MM.1S (cell line): Measurements from ENCODE around the gene FAM120AOS.

ENCODE experiments used
- EZH2phosphoT487 ChIP-seq: fragments of 300-600 bp; sonication (generic); IDR thresholded peaks from 2 replicates; pipeline ENCODE4 v1.6.1; 2018; ENCODE audit warnings: antibody characterized with exemption, low read length
- TF ChIP-seq, protein P1 (sequence below): fragments of 300-600 bp; sonication (generic); IDR thresholded peaks from 2 replicates; pipeline ENCODE4 v1.5.1; 2016; ENCODE audit warnings: antibody characterized with exemption, low read length, mixed read lengths

DNA sequence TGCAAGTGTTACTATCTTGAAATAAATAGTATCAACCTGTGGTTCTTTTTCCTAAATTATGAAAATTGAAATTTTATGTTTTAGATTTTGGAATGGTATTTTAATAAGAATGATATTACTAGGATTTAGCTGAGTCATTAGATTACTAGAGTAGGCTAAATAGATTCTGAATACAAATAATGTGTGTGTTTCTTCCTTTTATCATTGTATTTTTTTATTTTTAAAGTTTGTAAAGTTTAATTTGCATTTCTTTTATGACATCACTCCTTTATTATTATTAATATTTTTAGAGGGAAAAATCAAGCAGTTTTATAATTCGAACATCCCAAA, 8.0 kb upstream of the FAM120AOS start:
- TF ChIP-seq, protein P1, sequence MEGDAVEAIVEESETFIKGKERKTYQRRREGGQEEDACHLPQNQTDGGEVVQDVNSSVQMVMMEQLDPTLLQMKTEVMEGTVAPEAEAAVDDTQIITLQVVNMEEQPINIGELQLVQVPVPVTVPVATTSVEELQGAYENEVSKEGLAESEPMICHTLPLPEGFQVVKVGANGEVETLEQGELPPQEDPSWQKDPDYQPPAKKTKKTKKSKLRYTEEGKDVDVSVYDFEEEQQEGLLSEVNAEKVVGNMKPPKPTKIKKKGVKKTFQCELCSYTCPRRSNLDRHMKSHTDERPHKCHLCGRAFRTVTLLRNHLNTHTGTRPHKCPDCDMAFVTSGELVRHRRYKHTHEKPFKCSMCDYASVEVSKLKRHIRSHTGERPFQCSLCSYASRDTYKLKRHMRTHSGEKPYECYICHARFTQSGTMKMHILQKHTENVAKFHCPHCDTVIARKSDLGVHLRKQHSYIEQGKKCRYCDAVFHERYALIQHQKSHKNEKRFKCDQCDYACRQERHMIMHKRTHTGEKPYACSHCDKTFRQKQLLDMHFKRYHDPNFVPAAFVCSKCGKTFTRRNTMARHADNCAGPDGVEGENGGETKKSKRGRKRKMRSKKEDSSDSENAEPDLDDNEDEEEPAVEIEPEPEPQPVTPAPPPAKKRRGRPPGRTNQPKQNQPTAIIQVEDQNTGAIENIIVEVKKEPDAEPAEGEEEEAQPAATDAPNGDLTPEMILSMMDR, result no peak
- TF ChIP-seq EZH2phosphoT487, result no peak
